OCI-LY3 (cell line): ENCODE results near the gene HRAS.

ENCODE experiments used
- H2AFZ ChIP-seq: fragments of 200-600, 300-600 bp; shearing (Covaris generic); 2 replicates; pipeline ENCODE4 v1.6.0; 2014; ENCODE audit warnings: antibody characterized with exemption, low read depth, low read length
- H3K27ac ChIP-seq: fragments of 200-600, 300-600 bp; sonication (generic); 2 replicates; pipeline ENCODE4 v1.5.1; 2014; ENCODE audit warnings: mild to moderate bottlenecking, low read length, moderate library complexity, mixed read lengths
- H3K27me3 ChIP-seq: fragments of 200-600, 300-600 bp; sonication (generic); 2 replicates; pipeline ENCODE4 v1.6.1; 2014; ENCODE audit warnings: low read depth, low read length, mixed read lengths
- H3K36me3 ChIP-seq: fragments of 200-600, 300-600 bp; sonication (generic); replicated peaks from 2 replicates; pipeline ENCODE3; 2014; ENCODE audit warnings: low read depth, low read length, mixed read lengths
- H3K4me1 ChIP-seq: fragments of 300-600, 200-600 bp; sonication (generic); 2 replicates; pipeline ENCODE4 v1.6.1; 2014; ENCODE audit warnings: low read length, mixed read lengths
- H3K4me2 ChIP-seq: fragments of 200-600, 300-600 bp; sonication (generic); 2 replicates; pipeline ENCODE4 v1.6.1; 2014; ENCODE audit warnings: low read length, mixed read lengths
- H3K4me3 ChIP-seq: fragments of 300-600, 200-600 bp; sonication (generic); 2 replicates; pipeline ENCODE4 v1.5.1; 2014; ENCODE audit warnings: antibody characterized with exemption, mild to moderate bottlenecking, low read length, moderate library complexity
- H3K79me2 ChIP-seq: fragments of 300-600, 200-600 bp; shearing (Covaris generic); 2 replicates; pipeline ENCODE4 v1.6.1; 2014; ENCODE audit warnings: mild to moderate bottlenecking, low read length, mixed read lengths
- H3K9ac ChIP-seq: fragments of 300-600, 200-600 bp; shearing (Covaris generic); 2 replicates; pipeline ENCODE4 v1.6.0; 2014; ENCODE audit warnings: mild to moderate bottlenecking, low read length, moderate library complexity
- H3K9me3 ChIP-seq: fragments of 200-600, 300-600 bp; shearing (Covaris generic); 2 replicates; pipeline ENCODE4 v1.6.1; 2014; ENCODE audit warnings: low read length, mixed read lengths; ENCODE audit not compliant: insufficient read depth
- H4K20me1 ChIP-seq: fragments of 200-600, 300-600 bp; sonication (generic); 2 replicates; pipeline ENCODE4 v1.6.1; 2016; ENCODE audit warnings: low read length, mixed read lengths; ENCODE audit not compliant: insufficient read depth
- CTCF ChIP-seq: fragments of 200-600, 300-600 bp; sonication (generic); IDR thresholded peaks from 2 replicates; pipeline ENCODE4 v1.5.1; 2014; ENCODE audit warnings: antibody characterized with exemption, low read length, low read depth
- EZH2phosphoT487 ChIP-seq: fragments of 200-600 bp; shearing (Covaris generic); IDR thresholded peaks from 2 replicates; pipeline ENCODE4 v1.6.1; 2018; ENCODE audit warnings: antibody characterized with exemption, mixed run types, low read depth

Gene HRAS

GRCh38 chr11:560305-561147 is 25.1 kb upstream of the HRAS start, which contains the start of the genes LMNTD2 and RASSF7:
TSS of gene LMNTD2 (minus strand) at chr11:560738. CDS start at chr11:560716, 22 bp downstream.
TSS of gene RASSF7 (plus strand) at chr11:560970. CDS start at chr11:561769, 799 bp downstream.
- TF ChIP-seq EZH2phosphoT487, result no peak
- TF ChIP-seq CTCF, result no peak
- H3K79me2 ChIP-seq, result peaks cover 7% of the 10 kb centered on the region; the same call in 1 of the 2 replicates
- H2AFZ ChIP-seq, result 0 out of 2 replicates have a peak within 1 kb of the TSS, but pooled peaks have one; percentile 22

GRCh38 chr11:559712-560304 is 24.4 kb upstream of the HRAS start:
- H3K9ac ChIP-seq, result peak overlapping the region; percentile 88
- H3K79me2 ChIP-seq, result peaks cover 7% of the 10 kb centered on the region; the same call in 1 of the 2 replicates
- no peaks in the 10 kb centered on the region for H3K36me3 ChIP-seq
- H3K27ac ChIP-seq, result peak overlapping the region; percentile 25; the same call in 1 of the 2 replicates
- peak overlapping the region; percentile 90 for H3K4me3 ChIP-seq
- peak overlapping the region; percentile 93 for H3K4me2 ChIP-seq
- no peak for TF ChIP-seq EZH2phosphoT487
- no peak for TF ChIP-seq CTCF
- H4K20me1 ChIP-seq, result peaks cover 10% of the 10 kb centered on the region
- peaks cover 18% of the 10 kb centered on the region for H3K4me1 ChIP-seq
- no peaks in the 10 kb centered on the region for H3K9me3 ChIP-seq
- H3K27me3 ChIP-seq, result no peaks in the 10 kb centered on the region
- H2AFZ ChIP-seq, result no peak overlapping the region

More at GRCh38 chr11:560305-561147, 25.1 kb upstream of the HRAS start, which contains the start of the genes LMNTD2 and RASSF7:
- Histone ChIP-seq H3K4me3 (peak within 1 kb of the TSS; percentile 90), H3K9ac (peak within 1 kb of the TSS; percentile 88), H3K27ac (peak within 1 kb of the TSS; percentile 25), H3K4me1 (peaks cover 16% of the 10 kb centered on the region), H3K4me2 (peak within 1 kb of the TSS; percentile 93), H3K36me3 (no peaks in the 10 kb centered on the region), H4K20me1 (peaks cover 10% of the 10 kb centered on the region), H3K9me3 (no peaks in the 10 kb centered on the region), H3K27me3 (no peaks in the 10 kb centered on the region)

GRCh38 chr11:559020-559620 is 23.7 kb upstream of the HRAS start:
- H4K20me1 ChIP-seq, result peaks cover 10% of the 10 kb centered on the region
- no peaks in the 10 kb centered on the region for H3K9me3 ChIP-seq
- peaks cover 7% of the 10 kb centered on the region; the same call in 1 of the 2 replicates for H3K79me2 ChIP-seq
- H2AFZ ChIP-seq, result no peak overlapping the region
- H3K4me1 ChIP-seq, result peaks cover 22% of the 10 kb centered on the region
- H3K4me2 ChIP-seq, result peak overlapping the region; percentile 93
- H3K27ac ChIP-seq, result no peak overlapping the region
- no peak overlapping the region for H3K9ac ChIP-seq
- TF ChIP-seq EZH2phosphoT487 (no peak), CTCF (peak; percentile 12)
- no peaks in the 10 kb centered on the region for H3K27me3 ChIP-seq
- no peak overlapping the region for H3K4me3 ChIP-seq
- H3K36me3 ChIP-seq, result no peaks in the 10 kb centered on the region
